ENCODE data around the gene THRAP3.

DNA sequence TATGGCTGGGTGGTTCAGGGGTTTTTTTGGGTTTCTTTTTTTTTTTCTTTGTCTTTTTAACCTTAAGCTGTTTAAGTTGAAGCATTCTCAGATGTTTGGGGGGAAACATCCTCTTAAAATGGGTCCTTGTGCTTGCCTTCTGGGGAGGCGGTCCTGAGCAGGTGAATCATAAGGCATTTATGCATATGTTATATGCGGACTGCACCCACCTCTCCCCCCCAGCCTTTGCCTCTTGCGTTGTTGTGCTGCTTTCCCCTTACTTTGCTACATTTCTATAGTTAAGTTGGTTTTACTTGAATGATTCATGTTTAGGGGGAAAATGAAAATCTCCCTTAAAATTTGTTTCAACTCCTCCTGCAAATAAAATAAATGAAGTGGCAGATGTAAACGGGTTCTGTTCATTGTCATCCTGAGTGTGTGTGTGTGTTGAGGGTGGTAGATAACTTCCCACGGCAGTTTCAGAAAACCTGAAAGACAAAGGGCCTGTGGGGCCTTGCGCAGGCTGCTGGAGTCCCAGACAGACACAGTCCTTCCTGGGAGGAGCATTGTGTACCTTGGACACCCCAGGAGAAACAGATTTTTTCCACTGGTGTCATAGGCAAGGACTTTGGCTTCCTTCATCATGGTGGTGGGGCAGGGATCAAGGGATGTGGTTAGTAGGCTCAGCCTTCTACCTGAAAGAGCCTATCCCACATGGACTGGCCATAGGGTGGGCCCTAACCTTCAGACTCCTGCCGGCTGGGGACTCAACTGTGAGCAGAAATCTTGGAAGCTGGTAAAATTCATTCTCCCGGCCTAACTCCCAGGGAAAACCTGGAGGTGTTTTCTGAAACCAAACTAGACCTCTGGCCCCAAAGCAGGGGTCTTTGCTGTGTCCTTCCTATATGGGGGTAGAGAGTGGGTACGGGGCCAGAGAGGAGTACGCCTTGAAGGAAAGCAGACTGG is 81.0 kb downstream of the THRAP3 start:
- TF ChIP-seq EZH2 (IDR thresholded peaks at IDR 0.05; ENCODE audit: insufficient read depth, poor library complexity, severe bottlenecking) (no peak), EZH2phosphoT487 (IDR thresholded peaks at IDR 0.05; ENCODE audit: insufficient read depth, low read depth) (no peak)

Measured in GM23248 (cell line).